GM12878 (cell line): ENCODE results near the gene CREBBP. TPM values are rescaled to one million over a fixed set of nuclear protein-coding genes. Genes with fewer than 3 reads are reported as not detected.

Source experiments
- ATAC-seq: fragments of 200-7000 bp; cut with Tn5 transposase; 3 replicates; pipeline ENCODE4 v1.9.1; 2020; ENCODE audit warnings: mild to moderate bottlenecking, moderate library complexity
- BruUV-seq: library from RNA; stranded (reverse); fragments of 400-500 nt; replicated peaks from 2 replicates; lab custom pipeline; 2021; lab: Mats Ljungman, UMichigan
- CTCF ChIA-PET: fragments of 300-600 bp; sonication (Branson Sonifier 250); formaldehyde crosslinking; extraction: SDS; loops from one replicate; lab custom pipeline; 2021; ENCODE audit warnings: inconsistent platforms; lab: Yijun Ruan, JAX
- POLR2A ChIA-PET: fragments of 350-600 bp; formaldehyde crosslinking; extraction: SDS; loops from one replicate; lab custom pipeline; 2021; ENCODE audit warnings: inconsistent platforms; lab: Charles Lee
- RAD21 ChIA-PET: fragments of 300-600 bp; sonication (Branson Sonifier 250); formaldehyde crosslinking; loops from one replicate; lab custom pipeline; 2023; ENCODE audit warnings: antibody characterized with exemption; ENCODE audit not compliant: unreplicated experiment; lab: Charles Lee
- SMC1A ChIA-PET: fragments of 300-600 bp; sonication (Branson Sonifier 250); formaldehyde crosslinking; loops from one replicate; lab custom pipeline; 2023; ENCODE audit not compliant: unreplicated experiment, uncharacterized antibody; lab: Charles Lee
- DNase-seq: peaks from one replicate; pipeline ENCODE4 v3.0.0-alpha.2; 2011; ENCODE audit warnings: low read depth, low spot score
- FAIRE-seq: peaks from 3 replicates; lab custom pipeline; 2011; peaks lifted over from hg19 to GRCh38; lab: Jason Lieb, UNC
- H2AFZ ChIP-seq: 2 replicates; pipeline ENCODE4 v1.6.0; 2011; ENCODE audit warnings: low read depth, low read length, control low read depth; ENCODE audit not compliant: control insufficient read depth
- H3K27ac ChIP-seq: 2 replicates; pipeline ENCODE4 v1.5.1; 2011; ENCODE audit warnings: control low read depth; ENCODE audit not compliant: control insufficient read depth, insufficient read depth
- H3K27me3 ChIP-seq, 2 experiments: replicated peaks in 1 of 2; 2 replicates each; pipeline versions ENCODE4 v1.6.0 to v1.6.1; 2011; ENCODE audit warnings: low read length in 1 of 2; ENCODE audit not compliant: control insufficient read depth in 2 of 2, insufficient read depth in 2 of 2
- H3K36me3 ChIP-seq, 2 experiments: 2 replicates each; pipeline ENCODE4 v1.5.1; 2011; ENCODE audit warnings: low read length in 1 of 2; ENCODE audit not compliant: control insufficient read depth in 2 of 2, insufficient read depth in 2 of 2
- H3K4me1 ChIP-seq: 2 replicates; pipeline ENCODE4 v1.6.1; 2011; ENCODE audit warnings: mild to moderate bottlenecking, low read length, moderate library complexity, mixed read lengths; ENCODE audit not compliant: control insufficient read depth, insufficient read depth
- H3K4me2 ChIP-seq: 2 replicates; pipeline ENCODE4 v1.6.0; 2011; ENCODE audit warnings: control low read depth; ENCODE audit not compliant: control insufficient read depth, insufficient read depth
- H3K4me3 ChIP-seq: fragments of 200-600 bp; sonication (generic); 2 replicates; pipeline ENCODE4 v1.5.1; 2016
- H3K79me2 ChIP-seq: 2 replicates; pipeline ENCODE4 v1.6.0; 2011; ENCODE audit warnings: low read length; ENCODE audit not compliant: control insufficient read depth, insufficient read depth
- H3K9ac ChIP-seq: 2 replicates; pipeline ENCODE4 v1.8.0; 2011; ENCODE audit warnings: low read length, control low read depth, mixed read lengths; ENCODE audit not compliant: control insufficient read depth, insufficient read depth
- H3K9me3 ChIP-seq: replicated peaks from 3 replicates; pipeline ENCODE4 v1.5.1; 2011; ENCODE audit warnings: mild to moderate bottlenecking, low read length; ENCODE audit not compliant: control insufficient read depth, insufficient read depth
- H4K20me1 ChIP-seq: 2 replicates; pipeline ENCODE4 v1.6.0; 2011; ENCODE audit not compliant: control insufficient read depth, insufficient read depth
- ATF2 ChIP-seq: IDR thresholded peaks from 2 replicates; pipeline ENCODE4 v1.6.1; 2012; ENCODE audit warnings: low read length, inconsistent platforms
- BHLHE40 ChIP-seq, 2 experiments: fragments of 450-650 bp in 1 of 2; IDR thresholded peaks; 2 replicates each; pipeline ENCODE4 v1.6.1; 2011 to 2017; ENCODE audit warnings: low read depth in 2 of 2, borderline replicate concordance in 1 of 2, improper control_type of control experiment in 1 of 2, low read length in 1 of 2, mild to moderate bottlenecking in 1 of 2
- CEBPB ChIP-seq, 2 experiments: fragments of 150-350 bp in 1 of 2; IDR thresholded peaks; 2 replicates each; pipeline ENCODE4 v1.6.1; 2012 to 2014; ENCODE audit warnings: low read depth in 2 of 2, low read length in 2 of 2, borderline replicate concordance in 1 of 2, inconsistent platforms in 1 of 2
- FOXK2 ChIP-seq: fragments of 450-650 bp; IDR thresholded peaks from 2 replicates; pipeline ENCODE4 v1.6.1; 2017; ENCODE audit warnings: mild to moderate bottlenecking, moderate library complexity
- FOXM1 ChIP-seq: IDR thresholded peaks from 2 replicates; pipeline ENCODE4 v1.6.1; 2012; ENCODE audit warnings: low read depth, mild to moderate bottlenecking, inconsistent platforms, low read length, moderate library complexity
- HCFC1 ChIP-seq: fragments of 150-350 bp; IDR thresholded peaks from 2 replicates; pipeline ENCODE4 v1.6.1; 2014; ENCODE audit warnings: low read length
- IKZF1 ChIP-seq: fragments of 450-650 bp; conservative IDR thresholded peaks from 2 replicates; pipeline ENCODE4 v1.6.1; 2017; ENCODE audit warnings: antibody characterized with exemption, mild to moderate bottlenecking
- IKZF2 ChIP-seq, 2 experiments: fragments of 450-650 bp; IDR thresholded peaks; 2 replicates each; pipeline ENCODE4 v1.6.1; 2017; ENCODE audit warnings: mild to moderate bottlenecking in 2 of 2, moderate library complexity in 2 of 2
- MEF2B ChIP-seq: fragments of 450-650 bp; IDR thresholded peaks from 2 replicates; pipeline ENCODE4 v1.6.1; 2018; ENCODE audit warnings: mild to moderate bottlenecking, moderate library complexity; ENCODE audit not compliant: partially characterized antibody, poor library complexity, severe bottlenecking
- MTA2 ChIP-seq: fragments of 450-650 bp; IDR thresholded peaks from 2 replicates; pipeline ENCODE4 v1.6.1; 2016; ENCODE audit warnings: low read depth, mild to moderate bottlenecking, moderate library complexity
- PBX3 ChIP-seq: IDR thresholded peaks from 2 replicates; pipeline ENCODE4 v1.6.1; 2011; ENCODE audit warnings: mild to moderate bottlenecking, low read depth, low read length, moderate library complexity; ENCODE audit not compliant: insufficient replicate concordance
- POLR2A ChIP-seq: IDR thresholded peaks from 2 replicates; pipeline ENCODE4 v1.6.1; 2011; ENCODE audit warnings: low read depth, mild to moderate bottlenecking, low read length
- SPI1 ChIP-seq: IDR thresholded peaks from 2 replicates; pipeline ENCODE4 v1.6.1; 2011; ENCODE audit warnings: low read depth, mild to moderate bottlenecking, low read length, moderate library complexity, borderline replicate concordance; ENCODE audit not compliant: insufficient read depth
- YBX1 ChIP-seq: fragments of 450-650 bp; IDR thresholded peaks from 2 replicates; pipeline ENCODE4 v1.6.1; 2016; ENCODE audit warnings: antibody characterized with exemption
- YY1 ChIP-seq: IDR thresholded peaks from 2 replicates; pipeline ENCODE4 v1.6.1; 2011; ENCODE audit warnings: low read depth, mild to moderate bottlenecking, low read length
- ZBED1 ChIP-seq: IDR thresholded peaks from 2 replicates; pipeline ENCODE4 v1.6.1; 2016; ENCODE audit warnings: borderline replicate concordance
- ZNF274 ChIP-seq: IDR thresholded peaks from one replicate; pipeline ENCODE4 v1.8.0; 2011; ENCODE audit not compliant: insufficient read length, insufficient read depth
- WGBS: methylation state at CpG from one replicate; pipeline ENCODE4 v1.1.6; 2016; ENCODE audit warnings: low lambda C conversion rate; ENCODE audit not compliant: insufficient replicate concordance, insufficient coverage; ENCODE audit errors: missing lambda C conversion rate; 5-methylcytosine and 5-hydroxymethylcytosine counted together
- in situ Hi-C: fragments of 300-500 bp; cut with MboI; formaldehyde crosslinking; loops from 9 replicates; pipeline ENCODE4 v1.14.3; 2018; ENCODE audit warnings: mixed read lengths
- intact Hi-C: fragments of 100-400 bp; cut with micrococcal nuclease; formaldehyde crosslinking; loops from one replicate; pipeline ENCODE4 v1.14.2; 2022; ENCODE audit not compliant: unreplicated experiment
- polyA plus RNA-seq, 11 experiments: library from polyadenylated mRNA; depleted of rRNA in 4 of 11; unstranded in 6 of 11; stranded (reverse) in 5 of 11; fragments of >200 nt; fragmentation: Nextera tagmentation in 4 of 11; fragmentation: Illumina TruSeq in 1 of 11; extraction: Ambion mirVana in 4 of 11; extraction: Trizol in 1 of 11; gene quantifications; 1 replicate in 1 of 11; 2 replicates in 10 of 11; pipeline versions ENCODE4 v1.2.1 to v1.2.3, GENCODE V29; 2011 to 2016; ENCODE audit warnings: inconsistent platforms in 2 of 11, missing spikeins in 2 of 11, low read depth in 1 of 11
- total RNA-seq, 4 experiments: library from RNA; depleted of rRNA in 3 of 4; stranded (reverse); fragments of >200 nt in 3 of 4; fragmentation: Illumina TruSeq in 1 of 4; extraction: Trizol in 1 of 4; gene quantifications; 2 replicates each; pipeline versions ENCODE4 v1.2.1 to v1.2.3, GENCODE V29; 2013 to 2021

CREBBP gene
- total and polyA plus RNA-seq, 10 of the 15 experiments (the other 5 are each of a cell fraction or from before 2014, with no cell fraction given), result 3.4 to 32.7 (median 7.9) TPM

DNA sequence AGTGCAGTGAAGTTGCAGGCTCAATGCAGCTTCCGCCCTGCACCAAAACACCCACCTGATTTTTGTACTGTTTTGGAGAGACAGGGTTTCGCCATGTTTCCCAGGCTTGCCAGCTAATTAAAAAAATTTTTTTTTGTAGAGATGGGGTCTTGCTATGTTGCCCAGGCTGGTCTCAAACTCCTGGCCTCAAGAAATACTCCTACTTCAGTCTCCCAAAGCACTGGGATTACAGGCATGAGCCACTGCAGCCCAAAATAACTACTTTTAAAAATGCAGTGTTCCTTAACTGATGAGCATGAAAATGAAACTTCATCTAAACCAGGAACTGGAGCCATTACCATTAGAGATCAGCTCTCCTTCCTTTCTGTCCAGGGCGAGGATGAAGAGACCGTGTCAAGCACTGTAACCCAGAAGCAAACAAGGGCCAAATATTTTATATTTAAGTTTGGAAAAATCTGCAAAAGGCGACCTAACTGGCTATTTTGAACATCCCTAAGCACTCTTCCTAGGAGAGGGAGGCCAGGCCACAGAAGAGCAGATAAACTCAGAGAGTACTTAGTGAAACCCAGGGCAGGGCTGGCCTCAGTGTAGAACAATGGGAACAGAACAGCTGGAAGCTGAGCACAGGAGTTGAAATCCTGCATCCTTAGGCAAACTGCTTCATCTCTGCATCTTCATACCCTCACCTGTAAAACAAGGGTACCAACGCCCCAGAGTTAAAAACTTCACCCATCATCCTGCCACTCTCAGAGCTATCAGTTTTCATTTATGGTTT lies 24.0 kb downstream of the CREBBP start:
- Histone ChIP-seq H4K20me1 (peaks cover 8% of the 10 kb centered on the region; the same call in 1 of the 2 replicates), H3K27me3 (no peaks in the 10 kb centered on the region), H3K4me2 (peak overlapping the region; percentile 68), H3K27ac (peak overlapping the region; percentile 60), H3K36me3 (peaks cover 4 to 8% of the 10 kb centered on the region in 2 experiments; a peak in 3 of 4 replicates), H3K4me3 (peak overlapping the region; percentile 29; the same call in 1 of the 2 replicates), H3K9me3 (no peaks in the 10 kb centered on the region), H2AFZ (no peak overlapping the region), H3K79me2 (peaks cover 81% of the 10 kb centered on the region), H3K4me1 (peaks cover 57% of the 10 kb centered on the region), H3K9ac (peak overlapping the region; percentile 5; the same call in 1 of the 2 replicates)
- intact Hi-C loops (loop anchor here (5.0 kb wide), 1 partner anchor 39 kb away; no protein-coding TSS in a partner anchor), in situ Hi-C loops (no loop called here)
- CTCF ChIA-PET, result interaction anchor here (0.9 to 2.1 kb wide), 5 partner anchors 10 to 397 kb away, joined by 3 to 8 read pairs (median 4); no protein-coding TSS in a partner anchor
- whole genome bisulfite sequencing, result 74% methylated on average over 6 of the region's 6 CpGs
- no peak for TF ChIP-seq HCFC1
- no peak for TF ChIP-seq FOXM1
- no peak for TF ChIP-seq YBX1
- TF ChIP-seq POLR2A, result no peak
- TF ChIP-seq IKZF1, result no peak
- no peak for TF ChIP-seq MEF2B
- TF ChIP-seq CEBPB (IDR thresholded peaks at IDR 0.05; ENCODE audit: borderline replicate concordance in 1 of 2, low read depth in 2 of 2, low read length in 2 of 2), result no peak
- TF ChIP-seq BHLHE40 (IDR thresholded peaks at IDR 0.05; ENCODE audit: borderline replicate concordance in 1 of 2, low read depth in 2 of 2, low read length in 1 of 2), result no peak
- no peak for TF ChIP-seq ZNF274
- TF ChIP-seq IKZF2 (IDR thresholded peaks at IDR 0.05), result 0 out of 4 replicates have a peak, but pooled peaks of 1 of the 2 experiments have one; percentile 5
- TF ChIP-seq ATF2, result no peak
- TF ChIP-seq YY1, result no peak
- no peak for TF ChIP-seq ZBED1
- TF ChIP-seq FOXK2, result no peak
- TF ChIP-seq SPI1, result peak; percentile 15; the same call in 1 of the 2 replicates
- no peak for TF ChIP-seq MTA2
- no peak for TF ChIP-seq PBX3
- DNase-seq (no peak), ATAC-seq (peak; percentile 23), FAIRE-seq (no peak)
- SMC1A ChIA-PET, result interaction anchor here (0.6 to 13.4 kb wide), 4 partner anchors 10 to 56 kb away, joined by 3 to 160 read pairs (median 6); no protein-coding TSS in a partner anchor
- no TSS peak for BruUV-seq
- RAD21 ChIA-PET, result interaction anchor here (1.1 to 2.4 kb wide), 5 partner anchors 15 to 84 kb away, joined by 3 to 9 read pairs (median 4); no protein-coding TSS in a partner anchor
- POLR2A ChIA-PET, result interaction anchor here (1.3 to 1.8 kb wide), 2 partner anchors 11 to 14 kb away, joined by 3 to 7 read pairs; no protein-coding TSS in a partner anchor
